ENCODE results near the gene TPK1.

The TPK1 gene

DNA sequence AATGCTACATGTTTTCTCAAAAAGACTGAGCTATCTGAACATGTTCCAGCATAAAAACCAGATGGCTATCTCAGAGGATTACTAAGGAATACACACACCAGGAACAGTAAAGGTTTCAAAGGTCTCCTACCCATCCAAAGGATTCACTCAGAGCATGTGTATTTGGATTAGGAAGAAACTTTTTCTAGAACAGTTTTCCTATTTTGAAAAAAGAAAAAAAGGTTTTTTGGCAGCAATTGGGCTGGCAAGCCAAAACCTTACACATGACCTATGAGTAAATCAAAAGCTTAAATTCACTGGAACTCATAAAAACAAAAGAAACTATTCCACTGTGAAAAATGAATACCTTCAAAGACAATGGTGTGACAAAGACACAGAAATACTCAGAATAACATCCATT is 9.6 kb downstream of the TPK1 start:
- no peak overlapping the region for H3K4me3 ChIP-seq (replicated peaks; ENCODE audit: low read depth, low read length)
- DNase-seq (ENCODE audit: low read depth) = peak; percentile 42
- TF ChIP-seq CTCF (IDR thresholded peaks at IDR 0.05; ENCODE audit: low read length, missing control alignments) = no peak

- DNase-seq (ENCODE audit: low read depth) = peak; percentile 80
- H3K4me3 ChIP-seq (replicated peaks; ENCODE audit: low read depth, low read length) = no peak overlapping the region
- no peak for TF ChIP-seq CTCF (IDR thresholded peaks at IDR 0.05; ENCODE audit: low read length, missing control alignments)
Measured at GRCh38 chr7:144824360-144824759, 11.5 kb downstream of the TPK1 start.

- no peak for DNase-seq (ENCODE audit: low read depth)
- H3K4me3 ChIP-seq (replicated peaks; ENCODE audit: low read depth, low read length) = no peak overlapping the region
- TF ChIP-seq CTCF (IDR thresholded peaks at IDR 0.05; ENCODE audit: low read length, missing control alignments) = no peak
Measured at GRCh38 chr7:144822223-144822622, 13.6 kb downstream of the TPK1 start.

- no peak for TF ChIP-seq CTCF (IDR thresholded peaks at IDR 0.05; ENCODE audit: low read length, missing control alignments)
- no peak overlapping the region for H3K4me3 ChIP-seq (replicated peaks; ENCODE audit: low read depth, low read length)
Measured at GRCh38 chr7:144821067-144821466, 14.8 kb downstream of the TPK1 start.

DNA sequence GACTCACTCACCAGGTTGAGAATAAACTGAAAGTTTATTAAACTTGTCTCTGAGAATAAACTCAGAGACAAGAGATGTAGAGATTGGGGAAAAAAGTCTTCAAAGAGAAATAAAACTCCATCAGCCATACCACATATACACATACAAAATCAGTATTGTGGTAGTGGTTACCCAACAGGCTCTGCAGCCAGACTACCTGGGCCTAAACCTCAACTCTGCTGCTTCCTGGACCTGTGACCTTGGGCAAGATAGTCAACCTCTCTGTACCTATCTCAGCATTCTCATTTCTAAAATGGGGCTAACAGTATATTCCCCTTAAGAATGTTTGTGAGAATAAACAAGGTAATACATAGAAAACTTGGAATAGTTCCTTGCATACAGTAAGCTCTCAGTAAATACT is 15.3 kb downstream of the TPK1 start:
- no peak overlapping the region for H3K4me3 ChIP-seq (replicated peaks; ENCODE audit: low read depth, low read length)
- no peak for TF ChIP-seq CTCF (IDR thresholded peaks at IDR 0.05; ENCODE audit: low read length, missing control alignments)
- no peak for DNase-seq (ENCODE audit: low read depth)

More at GRCh38 chr7:144821067-144821466, 14.8 kb downstream of the TPK1 start:
- DNase-seq (ENCODE audit: low read depth) = no peak

DNA sequence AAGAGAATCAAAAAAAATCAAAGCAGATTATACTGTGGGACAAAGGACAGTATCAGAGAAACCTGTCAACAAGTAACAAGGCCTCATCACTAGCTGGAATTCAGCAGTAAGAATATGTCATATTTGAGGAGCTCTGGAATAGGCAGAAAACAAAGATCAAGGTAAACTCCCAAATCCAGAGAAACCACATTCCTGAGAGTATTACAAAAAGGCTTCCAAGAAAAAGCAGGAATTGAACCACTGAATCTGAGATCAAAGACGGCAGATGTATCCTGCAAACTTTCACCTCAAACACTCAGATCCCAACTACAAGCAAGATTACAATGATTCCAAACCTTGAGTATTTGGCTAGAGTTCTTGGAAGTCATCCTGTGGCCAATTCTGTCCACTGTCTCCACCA is 16.3 kb downstream of the TPK1 start:
- TF ChIP-seq CTCF (IDR thresholded peaks at IDR 0.05; ENCODE audit: low read length, missing control alignments) = no peak
- no peak for DNase-seq (ENCODE audit: low read depth)
- no peak overlapping the region for H3K4me3 ChIP-seq (replicated peaks; ENCODE audit: low read depth, low read length)

GRCh38 chr7:144818511-144818910 is 17.3 kb downstream of the TPK1 start:
- H3K4me3 ChIP-seq (replicated peaks; ENCODE audit: low read depth, low read length) = no peak overlapping the region
- TF ChIP-seq CTCF (IDR thresholded peaks at IDR 0.05; ENCODE audit: low read length, missing control alignments) = no peak
- peak; percentile 26 for DNase-seq (ENCODE audit: low read depth)
